GM12878 (cell line): Measurements from ENCODE around the gene ANO8. TPM values are rescaled to one million over a fixed set of nuclear protein-coding genes. Genes with fewer than 3 reads are reported as not detected.

ENCODE experiments used
- ATAC-seq: fragments of 200-7000 bp; cut with Tn5 transposase; 3 replicates; pipeline ENCODE4 v1.9.1; 2020; ENCODE audit warnings: mild to moderate bottlenecking, moderate library complexity
- BruUV-seq: library from RNA; stranded (reverse); fragments of 400-500 nt; replicated peaks from 2 replicates; lab custom pipeline; 2021; lab: Mats Ljungman, UMichigan
- CTCF ChIA-PET: fragments of 300-600 bp; sonication (Branson Sonifier 250); formaldehyde crosslinking; extraction: SDS; loops from one replicate; lab custom pipeline; 2021; ENCODE audit warnings: inconsistent platforms; lab: Yijun Ruan, JAX
- POLR2A ChIA-PET: fragments of 350-600 bp; formaldehyde crosslinking; extraction: SDS; loops from one replicate; lab custom pipeline; 2021; ENCODE audit warnings: inconsistent platforms; lab: Charles Lee
- RAD21 ChIA-PET: fragments of 300-600 bp; sonication (Branson Sonifier 250); formaldehyde crosslinking; loops from one replicate; lab custom pipeline; 2023; ENCODE audit warnings: antibody characterized with exemption; ENCODE audit not compliant: unreplicated experiment; lab: Charles Lee
- SMC1A ChIA-PET: fragments of 300-600 bp; sonication (Branson Sonifier 250); formaldehyde crosslinking; loops from one replicate; lab custom pipeline; 2023; ENCODE audit not compliant: unreplicated experiment, uncharacterized antibody; lab: Charles Lee
- DNase-seq: peaks from one replicate; pipeline ENCODE4 v3.0.0-alpha.2; 2011; ENCODE audit warnings: low read depth, low spot score
- FAIRE-seq: peaks from 3 replicates; lab custom pipeline; 2011; peaks lifted over from hg19 to GRCh38; lab: Jason Lieb, UNC
- H2AFZ ChIP-seq: 2 replicates; pipeline ENCODE4 v1.6.0; 2011; ENCODE audit warnings: low read depth, low read length, control low read depth; ENCODE audit not compliant: control insufficient read depth
- H3K27ac ChIP-seq: 2 replicates; pipeline ENCODE4 v1.5.1; 2011; ENCODE audit warnings: control low read depth; ENCODE audit not compliant: control insufficient read depth, insufficient read depth
- H3K27me3 ChIP-seq, 2 experiments: replicated peaks in 1 of 2; 2 replicates each; pipeline versions ENCODE4 v1.6.0 to v1.6.1; 2011; ENCODE audit warnings: low read length in 1 of 2; ENCODE audit not compliant: control insufficient read depth in 2 of 2, insufficient read depth in 2 of 2
- H3K36me3 ChIP-seq, 2 experiments: 2 replicates each; pipeline ENCODE4 v1.5.1; 2011; ENCODE audit warnings: low read length in 1 of 2; ENCODE audit not compliant: control insufficient read depth in 2 of 2, insufficient read depth in 2 of 2
- H3K4me1 ChIP-seq: 2 replicates; pipeline ENCODE4 v1.6.1; 2011; ENCODE audit warnings: mild to moderate bottlenecking, low read length, moderate library complexity, mixed read lengths; ENCODE audit not compliant: control insufficient read depth, insufficient read depth
- H3K4me2 ChIP-seq: 2 replicates; pipeline ENCODE4 v1.6.0; 2011; ENCODE audit warnings: control low read depth; ENCODE audit not compliant: control insufficient read depth, insufficient read depth
- H3K4me3 ChIP-seq: fragments of 200-600 bp; sonication (generic); 2 replicates; pipeline ENCODE4 v1.5.1; 2016
- H3K79me2 ChIP-seq: 2 replicates; pipeline ENCODE4 v1.6.0; 2011; ENCODE audit warnings: low read length; ENCODE audit not compliant: control insufficient read depth, insufficient read depth
- H3K9ac ChIP-seq: 2 replicates; pipeline ENCODE4 v1.8.0; 2011; ENCODE audit warnings: low read length, control low read depth, mixed read lengths; ENCODE audit not compliant: control insufficient read depth, insufficient read depth
- H3K9me3 ChIP-seq: replicated peaks from 3 replicates; pipeline ENCODE4 v1.5.1; 2011; ENCODE audit warnings: mild to moderate bottlenecking, low read length; ENCODE audit not compliant: control insufficient read depth, insufficient read depth
- H4K20me1 ChIP-seq: 2 replicates; pipeline ENCODE4 v1.6.0; 2011; ENCODE audit not compliant: control insufficient read depth, insufficient read depth
- CHD2 ChIP-seq: IDR thresholded peaks from 2 replicates; pipeline ENCODE4 v1.6.1; 2011; ENCODE audit warnings: low read depth, low read length, improper control_type of control experiment, borderline replicate concordance
- HDGF ChIP-seq: fragments of 450-650 bp; IDR thresholded peaks from 2 replicates; pipeline ENCODE4 v1.6.1; 2016; ENCODE audit warnings: antibody characterized with exemption
- IKZF1 ChIP-seq: fragments of 450-650 bp; conservative IDR thresholded peaks from 2 replicates; pipeline ENCODE4 v1.6.1; 2017; ENCODE audit warnings: antibody characterized with exemption, mild to moderate bottlenecking
- JUNB ChIP-seq: IDR thresholded peaks from 2 replicates; pipeline ENCODE4 v1.6.1; 2016; ENCODE audit warnings: antibody characterized with exemption, mild to moderate bottlenecking
- LARP7 ChIP-seq: fragments of 450-650 bp; IDR thresholded peaks from 2 replicates; pipeline ENCODE4 v1.6.1; 2017; ENCODE audit warnings: mild to moderate bottlenecking
- MEF2A ChIP-seq: IDR thresholded peaks from 2 replicates; pipeline ENCODE4 v1.6.1; 2011; ENCODE audit warnings: low read depth, mild to moderate bottlenecking, low read length, moderate library complexity; ENCODE audit not compliant: insufficient read depth
- RAD21 ChIP-seq: IDR thresholded peaks from 2 replicates; pipeline ENCODE4 v1.6.1; 2011; ENCODE audit warnings: mild to moderate bottlenecking, low read depth, low read length, moderate library complexity; ENCODE audit not compliant: insufficient read depth
- SP1 ChIP-seq: IDR thresholded peaks from one replicate; pipeline ENCODE4 v1.6.1; 2011; ENCODE audit warnings: low read depth, low read length
- WRNIP1 ChIP-seq: IDR thresholded peaks from 2 replicates; pipeline ENCODE4 v1.6.1; 2011; ENCODE audit warnings: low read depth, low read length, improper control_type of control experiment, borderline replicate concordance
- WGBS: methylation state at CpG from one replicate; pipeline ENCODE4 v1.1.6; 2016; ENCODE audit warnings: low lambda C conversion rate; ENCODE audit not compliant: insufficient replicate concordance, insufficient coverage; ENCODE audit errors: missing lambda C conversion rate; 5-methylcytosine and 5-hydroxymethylcytosine counted together
- in situ Hi-C: fragments of 300-500 bp; cut with MboI; formaldehyde crosslinking; loops from 9 replicates; pipeline ENCODE4 v1.14.3; 2018; ENCODE audit warnings: mixed read lengths
- intact Hi-C: fragments of 100-400 bp; cut with micrococcal nuclease; formaldehyde crosslinking; loops from one replicate; pipeline ENCODE4 v1.14.2; 2022; ENCODE audit not compliant: unreplicated experiment
- polyA plus RNA-seq, 11 experiments: library from polyadenylated mRNA; depleted of rRNA in 4 of 11; unstranded in 6 of 11; stranded (reverse) in 5 of 11; fragments of >200 nt; fragmentation: Nextera tagmentation in 4 of 11; fragmentation: Illumina TruSeq in 1 of 11; extraction: Ambion mirVana in 4 of 11; extraction: Trizol in 1 of 11; gene quantifications; 1 replicate in 1 of 11; 2 replicates in 10 of 11; pipeline versions ENCODE4 v1.2.1 to v1.2.3, GENCODE V29; 2011 to 2016; ENCODE audit warnings: inconsistent platforms in 2 of 11, missing spikeins in 2 of 11, low read depth in 1 of 11
- total RNA-seq, 4 experiments: library from RNA; depleted of rRNA in 3 of 4; stranded (reverse); fragments of >200 nt in 3 of 4; fragmentation: Illumina TruSeq in 1 of 4; extraction: Trizol in 1 of 4; gene quantifications; 2 replicates each; pipeline versions ENCODE4 v1.2.1 to v1.2.3, GENCODE V29; 2013 to 2021
- TF ChIP-seq, protein P1 (sequence below): IDR thresholded peaks from 2 replicates; pipeline ENCODE4 v1.6.1; 2012; ENCODE audit warnings: low read length, inconsistent platforms
- TF ChIP-seq, protein P2 (sequence below): IDR thresholded peaks from 2 replicates; pipeline ENCODE4 v1.6.1; 2012; ENCODE audit warnings: low read depth, low read length, improper control_type of control experiment
- TF ChIP-seq, protein P3 (sequence below): fragments of 450-650 bp; IDR thresholded peaks from 2 replicates; pipeline ENCODE4 v1.6.1; 2017; ENCODE audit warnings: low read depth, mild to moderate bottlenecking, moderate library complexity

The ANO8 gene
- total and polyA plus RNA-seq, 10 of the 15 experiments (the other 5 are each of a cell fraction or from before 2014, with no cell fraction given), result 0.04 to 6.7 (median 1.1) TPM

DNA sequence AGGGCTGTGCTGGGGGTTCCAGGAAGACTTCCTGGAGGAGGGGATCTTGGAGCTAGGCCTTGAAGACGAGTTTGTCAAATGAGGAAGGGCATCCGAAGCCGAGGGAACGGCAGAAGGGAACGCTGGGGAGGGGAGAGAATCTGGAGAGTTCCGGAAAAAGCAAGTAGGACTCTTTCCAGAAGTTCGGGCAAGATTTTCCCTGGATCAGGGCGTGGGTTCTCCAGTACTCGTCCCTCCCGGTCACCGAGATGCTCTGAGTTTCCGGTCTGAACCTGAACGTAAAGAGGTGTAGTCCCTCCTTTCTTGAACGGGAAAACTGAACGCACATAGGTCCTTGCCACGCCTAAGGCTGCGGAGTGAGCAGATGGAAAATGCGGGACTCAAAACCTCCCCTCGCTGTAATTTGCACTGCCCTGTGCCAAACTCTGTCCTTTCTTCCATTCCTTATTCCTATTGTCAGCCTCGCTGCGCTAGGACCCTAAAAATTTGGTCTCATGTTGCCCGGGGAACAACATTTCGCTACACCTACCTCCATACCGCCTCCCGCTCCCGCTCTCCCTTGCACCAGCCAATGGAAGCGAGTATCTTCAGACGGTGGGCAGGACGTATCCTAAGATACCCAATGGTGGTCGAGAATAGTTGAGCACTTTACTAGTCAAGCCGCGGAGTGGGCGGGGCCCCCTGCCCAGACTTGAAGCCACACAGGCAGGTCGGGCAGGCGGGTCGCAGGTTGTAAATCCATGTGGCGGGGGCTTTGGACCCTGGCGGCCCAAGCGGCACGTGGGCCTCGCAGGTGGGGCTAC is 2.4 kb upstream of the ANO8 start, which contains the start of gene GTPBP3 (continued):
- peak; percentile 72; the same call in 1 of the 2 replicates for TF ChIP-seq WRNIP1
- TF ChIP-seq, protein P1, sequence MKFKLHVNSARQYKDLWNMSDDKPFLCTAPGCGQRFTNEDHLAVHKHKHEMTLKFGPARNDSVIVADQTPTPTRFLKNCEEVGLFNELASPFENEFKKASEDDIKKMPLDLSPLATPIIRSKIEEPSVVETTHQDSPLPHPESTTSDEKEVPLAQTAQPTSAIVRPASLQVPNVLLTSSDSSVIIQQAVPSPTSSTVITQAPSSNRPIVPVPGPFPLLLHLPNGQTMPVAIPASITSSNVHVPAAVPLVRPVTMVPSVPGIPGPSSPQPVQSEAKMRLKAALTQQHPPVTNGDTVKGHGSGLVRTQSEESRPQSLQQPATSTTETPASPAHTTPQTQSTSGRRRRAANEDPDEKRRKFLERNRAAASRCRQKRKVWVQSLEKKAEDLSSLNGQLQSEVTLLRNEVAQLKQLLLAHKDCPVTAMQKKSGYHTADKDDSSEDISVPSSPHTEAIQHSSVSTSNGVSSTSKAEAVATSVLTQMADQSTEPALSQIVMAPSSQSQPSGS, result no peak
- TF ChIP-seq, protein P2, sequence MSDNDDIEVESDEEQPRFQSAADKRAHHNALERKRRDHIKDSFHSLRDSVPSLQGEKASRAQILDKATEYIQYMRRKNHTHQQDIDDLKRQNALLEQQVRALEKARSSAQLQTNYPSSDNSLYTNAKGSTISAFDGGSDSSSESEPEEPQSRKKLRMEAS, result peak; percentile 72

DNA sequence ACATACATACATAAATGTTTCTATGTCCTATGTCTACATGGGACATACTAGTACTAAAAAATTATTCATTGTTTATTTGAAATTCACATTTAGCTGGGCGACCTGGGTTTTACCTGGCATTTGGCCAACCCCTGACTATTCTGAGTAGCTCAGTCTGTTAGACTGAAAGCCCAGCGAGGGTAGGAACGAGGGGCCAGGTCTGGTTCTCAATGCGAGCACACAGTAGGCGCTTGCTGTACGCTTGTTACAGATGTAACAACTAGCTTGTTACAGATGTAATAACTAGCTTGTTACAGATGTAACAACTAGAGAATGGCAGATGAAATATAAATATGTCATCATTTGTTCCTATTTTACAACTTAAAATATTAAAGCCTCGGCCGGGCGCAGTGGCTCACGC is 920 bp upstream of the ANO8 start:
- in situ Hi-C loops, result no loop called here
- Histone ChIP-seq H2AFZ (no peak overlapping the region), H3K9ac (no peak overlapping the region), H3K27ac (no peak overlapping the region), H4K20me1 (no peaks in the 10 kb centered on the region), H3K27me3 (no peaks in the 10 kb centered on the region), H3K36me3 (no peaks in the 10 kb centered on the region; a peak in 1 of 4 replicates), H3K79me2 (peaks cover 6% of the 10 kb centered on the region), H3K4me2 (no peak overlapping the region), H3K4me1 (peaks cover 21% of the 10 kb centered on the region), H3K4me3 (no peak overlapping the region), H3K9me3 (no peaks in the 10 kb centered on the region; the same call in 2 of the 3 replicates)
- ATAC-seq (no peak), DNase-seq (no peak), FAIRE-seq (no peak)
- BruUV-seq, result no TSS peak
- POLR2A ChIA-PET, result interaction anchor here (1.2 to 4.4 kb wide), 6 partner anchors 26 to 84 kb away, joined by 4 to 24 read pairs (median 6); partner anchors contain the start of genes ABHD8, BABAM1, DDA1 and MVB12A
- intact Hi-C loops, result loop anchor here (5.0 kb wide), 1 partner anchor 43 kb away; no protein-coding TSS in a partner anchor
- TF ChIP-seq IKZF1 (no peak), LARP7 (no peak), MEF2A (no peak), CHD2 (no peak), SP1 (no peak), RAD21 (no peak), HDGF (no peak), JUNB (no peak)
- TF ChIP-seq, protein P3, sequence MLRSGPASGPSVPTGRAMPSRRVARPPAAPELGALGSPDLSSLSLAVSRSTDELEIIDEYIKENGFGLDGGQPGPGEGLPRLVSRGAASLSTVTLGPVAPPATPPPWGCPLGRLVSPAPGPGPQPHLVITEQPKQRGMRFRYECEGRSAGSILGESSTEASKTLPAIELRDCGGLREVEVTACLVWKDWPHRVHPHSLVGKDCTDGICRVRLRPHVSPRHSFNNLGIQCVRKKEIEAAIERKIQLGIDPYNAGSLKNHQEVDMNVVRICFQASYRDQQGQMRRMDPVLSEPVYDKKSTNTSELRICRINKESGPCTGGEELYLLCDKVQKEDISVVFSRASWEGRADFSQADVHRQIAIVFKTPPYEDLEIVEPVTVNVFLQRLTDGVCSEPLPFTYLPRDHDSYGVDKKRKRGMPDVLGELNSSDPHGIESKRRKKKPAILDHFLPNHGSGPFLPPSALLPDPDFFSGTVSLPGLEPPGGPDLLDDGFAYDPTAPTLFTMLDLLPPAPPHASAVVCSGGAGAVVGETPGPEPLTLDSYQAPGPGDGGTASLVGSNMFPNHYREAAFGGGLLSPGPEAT, result no peak
- RAD21 ChIA-PET, result interaction anchor here (0.7 to 2.1 kb wide), 5 partner anchors 26 to 56 kb away, joined by 3 to 8 read pairs (median 3); partner anchors contain the start of genes ABHD8 and DDA1
- CTCF ChIA-PET, result interaction anchor here (0.8 to 2.4 kb wide), 10 partner anchors 9 to 75 kb away, joined by 3 to 16 read pairs (median 4); partner anchors contain the start of genes DDA1 and MRPL34
- SMC1A ChIA-PET, result interaction anchor here (0.6 to 1.7 kb wide), 5 partner anchors 9 to 51 kb away, joined by 3 to 6 read pairs (median 4); partner anchors contain the start of genes ABHD8 and DDA1
- 84% methylated on average over 10 of the region's 10 CpGs for WGBS
